GM12891 (cell line): ENCODE measurements around the gene IMMP2L.

Experiments used
- PAX5 ChIP-seq: IDR thresholded peaks from 2 replicates; pipeline ENCODE4 v1.6.1; 2011; ENCODE audit warnings: low read length, moderate library complexity, mild to moderate bottlenecking; ENCODE audit not compliant: insufficient read depth, severe bottlenecking
- POLR2A ChIP-seq: IDR thresholded peaks from 2 replicates; pipeline ENCODE4 v1.6.1; 2011; ENCODE audit warnings: low read depth, low read length, control low read depth
- POLR2AphosphoS5 ChIP-seq: IDR thresholded peaks from 2 replicates; pipeline ENCODE4 v1.6.1; 2011; ENCODE audit warnings: low read depth, low read length, control low read depth
- SPI1 ChIP-seq: IDR thresholded peaks from 2 replicates; pipeline ENCODE4 v1.6.1; 2011; ENCODE audit warnings: low read depth, low read length, control low read depth
- TAF1 ChIP-seq: IDR thresholded peaks from 2 replicates; pipeline ENCODE4 v1.6.1; 2011; ENCODE audit warnings: low read depth, low read length, control low read depth

DNA sequence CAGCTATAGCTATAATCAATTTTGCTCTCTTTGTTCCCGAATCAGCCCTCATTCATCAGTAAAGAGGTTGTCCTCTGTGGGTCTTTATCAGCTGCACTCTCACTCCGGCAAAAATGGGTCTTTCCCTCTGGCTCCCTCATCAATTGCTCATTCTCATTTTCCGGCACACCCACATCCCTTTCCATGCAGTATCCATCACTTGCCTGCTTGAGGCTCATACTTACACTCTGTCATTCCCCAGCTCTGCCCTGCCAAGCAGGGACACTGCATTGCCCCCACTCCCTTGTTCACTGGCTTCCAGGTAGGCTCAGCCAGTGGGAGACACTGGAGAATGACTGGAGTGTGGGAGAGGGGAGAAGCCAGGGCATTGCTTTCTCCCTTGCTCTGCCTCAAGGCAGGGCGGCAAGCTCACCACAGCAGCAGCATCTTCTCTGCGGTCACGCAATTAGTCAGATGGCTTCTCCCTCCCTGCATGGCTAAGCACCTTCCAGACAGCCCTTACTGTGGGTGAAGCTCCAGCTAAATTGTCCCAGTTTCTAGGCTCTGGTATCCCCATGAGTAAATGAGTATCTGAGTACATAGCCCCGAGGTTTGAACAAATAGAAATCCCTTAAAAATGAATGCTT, 942.1 kb downstream of the IMMP2L start:
- TF ChIP-seq TAF1 (no peak), POLR2A (no peak), POLR2AphosphoS5 (no peak), SPI1 (no peak), PAX5 (no peak)
